ENCODE measurements around the gene NPIPB8. TPM values are rescaled to one million over a fixed set of nuclear protein-coding genes. Genes with fewer than 3 reads are reported as not detected.
"Not testable (repeated sequence)": the region's sequence is repeated elsewhere in the genome, so short reads cannot be mapped to it uniquely, and the experiment has no call there.

The NPIPB8 gene
- total RNA-seq, 4 donors from 2014 or later: 0.22 TPM; not detected in 3

DNA sequence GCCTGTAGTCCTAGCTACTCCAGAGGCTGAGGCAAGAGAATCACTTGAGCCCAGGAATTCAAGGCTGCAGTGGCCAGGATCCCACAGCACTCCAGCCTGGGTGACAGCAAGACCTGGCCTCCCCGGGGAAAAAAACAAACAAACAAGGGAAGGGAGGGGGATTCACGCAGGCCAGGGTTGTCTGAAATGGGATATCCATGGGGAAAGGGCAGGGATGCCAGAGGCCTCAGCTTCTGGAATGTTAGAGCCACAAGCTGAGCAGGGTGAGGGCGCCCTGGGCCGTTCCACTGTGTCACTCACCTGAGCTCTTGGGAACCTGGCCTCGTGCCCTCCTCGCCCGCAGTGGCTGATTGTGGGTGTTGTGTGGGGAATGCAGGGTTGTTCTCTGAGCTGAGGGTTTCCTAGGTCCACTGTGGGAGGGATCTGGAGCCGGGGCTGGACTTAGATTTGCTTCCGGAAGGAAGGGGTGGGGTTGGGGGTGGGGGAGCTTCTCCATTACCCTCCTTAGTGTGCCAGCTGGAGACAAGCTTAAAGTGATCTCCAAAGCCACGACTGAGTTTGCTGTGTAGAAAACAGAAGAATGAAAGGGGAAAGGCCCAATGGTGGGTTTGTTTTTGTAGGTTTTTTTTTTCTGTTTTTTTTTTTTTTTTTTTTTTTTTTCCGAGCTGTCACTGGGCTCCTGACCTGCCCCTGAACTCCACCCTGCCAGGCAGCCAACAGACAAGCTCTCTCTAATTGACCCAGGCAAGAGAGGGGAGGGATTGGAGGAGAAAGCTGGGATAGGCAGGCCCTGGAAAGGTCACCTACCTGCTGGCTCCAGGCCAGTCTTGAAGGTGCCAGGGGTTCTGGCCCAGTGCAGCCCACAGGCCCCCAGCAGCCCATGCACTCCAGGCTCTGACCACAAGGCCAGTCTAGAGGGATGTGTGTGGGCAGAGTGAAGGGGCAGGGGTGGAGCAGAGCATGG, 28.0 kb upstream of the NPIPB8 start, which contains the start of gene SULT1A1:
Gene SULT1A1 (minus strand): TSS at position 414 of the 964 bp plus-strand sequence. CDS start 1,189 bp downstream, outside the sequence.
- peak within 1 kb of the TSS in 3 of 4 donors; percentile 13 to 53 (median 34) for H3K4me3 ChIP-seq
- TF ChIP-seq POLR2A (IDR thresholded peaks at IDR 0.05): no peak
- TF ChIP-seq, protein P1, sequence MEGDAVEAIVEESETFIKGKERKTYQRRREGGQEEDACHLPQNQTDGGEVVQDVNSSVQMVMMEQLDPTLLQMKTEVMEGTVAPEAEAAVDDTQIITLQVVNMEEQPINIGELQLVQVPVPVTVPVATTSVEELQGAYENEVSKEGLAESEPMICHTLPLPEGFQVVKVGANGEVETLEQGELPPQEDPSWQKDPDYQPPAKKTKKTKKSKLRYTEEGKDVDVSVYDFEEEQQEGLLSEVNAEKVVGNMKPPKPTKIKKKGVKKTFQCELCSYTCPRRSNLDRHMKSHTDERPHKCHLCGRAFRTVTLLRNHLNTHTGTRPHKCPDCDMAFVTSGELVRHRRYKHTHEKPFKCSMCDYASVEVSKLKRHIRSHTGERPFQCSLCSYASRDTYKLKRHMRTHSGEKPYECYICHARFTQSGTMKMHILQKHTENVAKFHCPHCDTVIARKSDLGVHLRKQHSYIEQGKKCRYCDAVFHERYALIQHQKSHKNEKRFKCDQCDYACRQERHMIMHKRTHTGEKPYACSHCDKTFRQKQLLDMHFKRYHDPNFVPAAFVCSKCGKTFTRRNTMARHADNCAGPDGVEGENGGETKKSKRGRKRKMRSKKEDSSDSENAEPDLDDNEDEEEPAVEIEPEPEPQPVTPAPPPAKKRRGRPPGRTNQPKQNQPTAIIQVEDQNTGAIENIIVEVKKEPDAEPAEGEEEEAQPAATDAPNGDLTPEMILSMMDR (IDR thresholded peaks at IDR 0.05): no peak
- no peak for DNase-seq
- H3K27me3 ChIP-seq: peaks cover 0 to 6% (median 0%) of the 10 kb centered on the region in 4 donors
- H3K27ac ChIP-seq: peak within 1 kb of the TSS in 3 of 4 donors; percentile 12 to 73 (median 53)
- H3K36me3 ChIP-seq: peaks cover 0 to 17% (median 0%) of the 10 kb centered on the region in 3 donors
- WGBS, 2 donors: 55 to 61% methylated on average over 10 to 11 of the region's 11 CpGs
- H3K4me1 ChIP-seq: peaks cover 0 to 21% (median 4%) of the 10 kb centered on the region in 3 donors
- no peaks in the 10 kb centered on the region for H3K9me3 ChIP-seq
- intact Hi-C loops (cut with DNase I): no loop called here

DNA sequence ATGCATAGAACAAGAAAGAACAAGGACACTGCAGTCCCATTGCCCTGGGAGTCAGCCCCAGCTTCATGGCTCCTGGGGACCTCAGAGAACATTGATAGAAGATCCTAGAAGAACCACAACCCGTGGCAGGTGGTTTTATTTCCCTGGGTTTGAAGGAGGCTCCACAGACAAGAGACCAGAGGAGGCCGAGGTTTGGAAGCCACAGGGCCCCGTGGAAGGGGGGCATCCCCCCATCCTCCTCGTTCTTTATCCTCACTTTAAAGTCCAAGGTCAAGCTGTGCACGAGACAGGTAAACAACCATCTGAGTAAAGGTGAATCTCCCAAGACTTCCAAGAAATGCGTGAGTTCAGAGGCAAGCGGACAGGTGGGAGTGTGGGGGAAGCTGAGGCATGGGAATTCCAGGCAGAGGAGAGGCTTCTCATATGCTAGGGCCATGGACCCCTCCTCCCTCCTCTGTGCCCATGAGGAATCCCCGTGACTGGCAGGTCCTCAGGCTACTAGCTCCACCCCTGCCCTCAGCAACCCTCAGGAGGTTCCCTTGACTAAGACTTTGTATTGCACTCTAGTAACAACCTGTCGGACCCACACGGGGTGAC, 27.2 kb upstream of the NPIPB8 start:
- no peaks in the 10 kb centered on the region for H3K9me3 ChIP-seq
- H3K27me3 ChIP-seq: peaks cover 0 to 6% (median 0%) of the 10 kb centered on the region in 4 donors
- no peak overlapping the region for H3K4me3 ChIP-seq
- intact Hi-C loops (cut with DNase I): no loop called here
- no peak for DNase-seq
- peak overlapping the region in 2 of 4 donors; percentile 17 to 53 for H3K27ac ChIP-seq
- peaks cover 0 to 21% (median 4%) of the 10 kb centered on the region in 3 donors for H3K4me1 ChIP-seq
- WGBS, 2 donors: 69 to 73% methylated on average over 9 to 10 of the region's 10 CpGs
- no peak for TF ChIP-seq POLR2A (IDR thresholded peaks at IDR 0.05)
- peaks cover 0 to 17% (median 0%) of the 10 kb centered on the region in 3 donors for H3K36me3 ChIP-seq

- DNase-seq; H3K9me3 ChIP-seq; H3K27me3 ChIP-seq; H3K27ac ChIP-seq; H3K4me3 ChIP-seq; intact Hi-C loops (cut with DNase I); H3K36me3 ChIP-seq: not testable (repeated sequence)
- peaks cover 0 to 21% (median 4%) of the 10 kb centered on the region in 3 donors for H3K4me1 ChIP-seq
- WGBS, 2 donors: no CpG with 5 or more reads among the region's 17 CpGs
These were observed 25.2 kb upstream of the NPIPB8 start for GRCh38 chr16:28612359-28613280.

GRCh38 chr16:28613912-28614311, 24.0 kb upstream of the NPIPB8 start:
- H3K27me3 ChIP-seq; intact Hi-C loops (cut with DNase I); H3K36me3 ChIP-seq; H3K4me3 ChIP-seq; H3K27ac ChIP-seq; DNase-seq; H3K9me3 ChIP-seq: not testable (repeated sequence)
- H3K4me1 ChIP-seq: peaks cover 0 to 21% (median 4%) of the 10 kb centered on the region in 3 donors
- no CpG with 5 or more reads among the region's 26 CpGs for WGBS, 2 donors

DNA sequence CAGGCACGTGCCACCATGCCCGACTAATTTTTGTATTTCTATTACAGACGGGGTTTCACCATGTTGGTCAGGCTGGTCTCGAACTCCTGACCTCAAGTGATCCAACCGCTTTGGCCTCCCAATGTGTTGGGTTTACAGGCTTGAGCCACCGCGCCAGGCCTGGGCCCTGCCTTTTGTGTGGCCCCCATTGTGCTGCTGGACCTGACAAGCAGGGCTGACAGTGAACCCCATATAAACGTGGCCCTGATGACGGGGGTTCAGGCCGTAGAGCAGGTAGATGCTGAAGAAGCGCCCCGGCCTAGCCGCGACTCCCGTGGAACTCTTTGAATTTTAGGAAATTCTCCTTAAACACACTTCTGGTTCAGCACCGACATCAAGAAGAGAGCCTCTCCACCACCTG, 23.3 kb upstream of the NPIPB8 start:
- H3K27ac ChIP-seq; H3K4me3 ChIP-seq; intact Hi-C loops (cut with DNase I); H3K36me3 ChIP-seq; DNase-seq; H3K27me3 ChIP-seq; H3K9me3 ChIP-seq: not testable (repeated sequence)
- WGBS, 2 donors: 84% methylated on average over 11 of the region's 16 CpGs; no CpG with 5 or more reads in 1 of the 2 donors
- peaks cover 0 to 15% (median 4%) of the 10 kb centered on the region in 3 donors for H3K4me1 ChIP-seq

GRCh38 chr16:28615486-28616223, 22.2 kb upstream of the NPIPB8 start:
- H3K9me3 ChIP-seq; H3K4me1 ChIP-seq; H3K27me3 ChIP-seq; H3K36me3 ChIP-seq; H3K27ac ChIP-seq; H3K4me3 ChIP-seq; intact Hi-C loops (cut with DNase I); DNase-seq: not testable (repeated sequence)
- TF ChIP-seq, protein P1 (IDR thresholded peaks at IDR 0.05): peak; percentile 37 to 72 (median 62)
- 44 to 51% methylated on average over 10 to 12 of the region's 24 CpGs for WGBS, 2 donors

DNA sequence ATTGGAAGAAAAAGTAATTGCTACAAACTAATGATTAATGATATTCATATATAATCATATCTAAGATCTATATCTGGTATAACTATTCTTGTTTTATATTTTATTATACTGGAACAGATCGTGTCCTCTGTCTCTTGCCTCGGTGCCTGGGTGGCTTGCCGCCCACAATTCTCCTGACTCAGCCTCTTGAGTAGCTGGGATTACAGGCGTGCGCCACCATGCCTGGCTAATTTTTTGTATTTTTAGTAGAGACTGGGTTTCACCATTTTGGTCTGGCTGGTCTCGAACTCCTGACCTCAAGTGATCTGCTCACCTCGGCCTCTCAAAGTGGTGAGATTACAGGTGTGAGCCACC, 21.7 kb upstream of the NPIPB8 start:
- H3K4me3 ChIP-seq; H3K9me3 ChIP-seq; H3K36me3 ChIP-seq; DNase-seq; H3K27me3 ChIP-seq; H3K27ac ChIP-seq; H3K4me1 ChIP-seq; intact Hi-C loops (cut with DNase I): not testable (repeated sequence)
- WGBS, 2 donors: 72 to 86% methylated on average over 5 to 7 of the region's 7 CpGs
